NCI-H345 (cell line): ENCODE results near the gene DACT2.
"Not testable (repeated sequence)": the region's sequence is repeated elsewhere in the genome, so short reads cannot be mapped to it uniquely, and the experiment has no call there.

Experiments
- DNase-seq: peaks from one replicate; lab custom pipeline; 2025; lab: John Stamatoyannopoulos, UW

The DACT2 gene

DNA sequence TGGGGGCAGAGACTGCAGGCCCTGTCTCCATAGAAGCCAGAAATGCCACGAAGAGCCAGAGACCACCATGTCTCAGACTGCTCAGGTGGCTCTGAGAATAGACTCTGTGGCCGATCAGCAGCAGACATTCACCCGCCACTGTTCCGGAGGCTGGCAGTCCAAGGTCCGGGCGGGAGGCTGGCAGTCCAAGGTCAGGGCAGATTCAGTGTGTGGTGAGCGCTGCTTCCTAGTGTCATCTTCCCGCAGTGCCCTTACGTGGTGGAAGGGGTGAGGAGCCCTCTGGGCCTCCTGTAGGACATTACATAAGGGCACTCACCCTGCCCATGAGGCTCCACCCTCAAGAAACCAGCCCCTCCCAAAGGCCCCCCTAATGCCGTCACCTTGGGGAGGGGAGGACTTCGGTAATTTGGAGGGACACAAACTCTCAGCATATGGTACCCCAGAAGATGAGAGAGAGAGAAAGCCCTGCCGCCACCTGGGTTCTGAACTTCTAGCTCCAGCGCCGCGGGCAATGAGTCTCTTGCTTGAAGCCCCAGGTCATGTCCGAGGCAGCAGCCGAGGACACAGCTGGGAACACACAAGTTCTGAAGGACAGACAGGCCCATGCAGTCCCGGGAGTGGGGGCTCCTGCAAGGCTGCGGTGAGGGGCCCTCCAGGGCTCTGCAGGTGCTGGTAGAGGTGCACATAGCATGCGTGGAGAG is 36.4 kb downstream of the DACT2 start:
- DNase-seq: no peak

- DNase-seq: no peak
Observed at GRCh38 chr6:168281826-168282225, 37.8 kb downstream of the DACT2 start.

GRCh38 chr6:168281314-168281713 is 38.3 kb downstream of the DACT2 start:
- DNase-seq: not testable (repeated sequence)

- no peak for DNase-seq
Observed at GRCh38 chr6:168280899-168281245, 38.7 kb downstream of the DACT2 start.

DNA sequence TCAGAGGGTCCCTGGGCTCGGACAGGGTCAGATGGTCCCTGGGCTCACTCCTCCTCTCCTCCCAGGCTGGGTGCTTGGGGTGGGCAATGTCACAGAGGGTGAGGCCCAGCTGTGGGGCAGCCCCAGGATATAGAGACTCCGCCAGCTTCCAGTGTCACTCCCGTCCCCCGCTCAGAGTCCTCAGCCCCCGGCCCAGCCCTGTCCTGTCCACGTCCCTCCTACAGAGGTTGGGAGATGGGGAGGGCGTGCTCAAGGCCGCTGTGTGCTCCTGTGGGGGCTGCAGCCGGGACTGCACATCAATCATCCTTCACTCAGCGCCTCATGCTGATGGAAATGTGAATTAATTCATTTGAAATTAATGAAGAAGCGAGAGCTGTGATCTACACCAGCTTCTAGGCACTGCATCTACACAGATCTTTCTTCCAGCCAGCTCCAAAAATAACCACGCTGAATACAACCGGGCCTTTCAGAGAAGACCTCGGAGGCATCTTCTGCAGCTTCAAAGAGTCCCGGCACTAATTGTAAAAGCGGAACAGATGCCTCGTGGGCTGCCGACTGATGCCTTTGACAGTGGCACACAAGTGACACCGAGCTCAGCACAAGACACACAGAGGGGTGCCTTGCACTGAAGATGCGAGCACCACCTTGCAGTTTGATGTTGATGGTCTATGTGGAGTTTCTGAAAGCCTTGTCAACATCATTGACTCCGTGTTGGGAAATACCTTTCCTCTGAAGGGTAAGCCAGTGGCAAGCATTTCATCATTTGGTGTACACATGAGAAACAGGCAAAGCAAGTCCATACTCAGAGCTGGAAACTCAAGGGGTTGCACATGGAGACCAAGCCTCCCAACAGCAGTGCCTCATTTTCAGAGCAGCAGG is 39.3 kb downstream of the DACT2 start:
- DNase-seq: no peak

- no peak for DNase-seq
Observed at GRCh38 chr6:168279403-168279935, 40.1 kb downstream of the DACT2 start.

GRCh38 chr6:168278904-168279303 is 40.7 kb downstream of the DACT2 start:
- DNase-seq: no peak

- DNase-seq: no peak
Observed at GRCh38 chr6:168277274-168277669, 42.3 kb downstream of the DACT2 start.

DNA sequence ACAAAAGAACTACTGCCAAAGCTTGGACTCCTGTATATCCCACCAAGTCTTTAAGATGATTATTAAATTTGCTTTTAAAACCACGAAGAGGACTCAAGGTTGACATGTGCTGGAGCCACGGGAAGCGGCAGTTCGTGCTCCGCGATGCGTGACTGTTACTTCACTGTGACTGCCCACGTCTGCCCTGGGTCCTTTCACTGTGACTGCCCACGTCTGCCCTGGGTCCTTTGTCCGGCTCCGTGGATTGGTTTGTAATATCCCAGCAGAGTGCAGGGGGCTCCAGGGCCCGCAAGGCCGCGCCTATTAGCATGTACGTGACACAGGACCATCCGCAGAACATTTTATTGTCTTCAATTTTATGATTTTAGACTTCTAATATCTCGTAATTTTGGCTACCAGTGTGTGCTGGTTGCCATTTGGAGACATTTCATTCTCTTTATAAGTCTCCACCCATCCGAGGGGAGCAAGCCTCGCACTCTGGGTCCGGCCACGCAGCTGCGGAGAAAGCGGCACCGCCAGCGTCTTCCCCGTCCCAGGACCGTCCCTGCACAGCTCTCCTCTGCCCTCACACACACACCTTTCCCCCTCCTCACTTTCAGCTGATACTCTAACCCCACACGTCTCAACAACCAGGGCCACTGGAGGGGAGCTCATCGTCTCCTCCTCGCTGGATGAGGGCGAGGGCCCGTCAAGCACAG is 42.9 kb downstream of the DACT2 start:
- DNase-seq: no peak

DNA sequence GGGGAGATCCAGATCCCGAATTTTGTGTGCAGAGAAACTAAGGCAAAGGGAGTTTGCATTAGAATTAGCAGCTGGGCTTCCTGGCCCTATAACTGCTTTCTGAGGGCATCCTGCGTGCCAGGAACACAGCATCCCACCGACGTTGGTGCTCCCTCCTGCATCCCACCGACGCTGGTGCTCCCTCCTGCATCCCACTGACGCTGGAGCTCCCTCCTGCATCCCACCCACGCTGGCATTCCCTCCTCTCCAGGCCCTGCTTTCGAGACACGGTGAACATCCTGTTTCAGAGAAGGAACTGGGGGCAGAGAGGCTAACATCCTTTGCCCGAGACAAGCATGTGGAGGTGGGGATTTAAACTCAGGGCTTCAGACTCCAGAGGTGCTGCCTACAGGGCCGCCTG is 44.4 kb downstream of the DACT2 start:
- DNase-seq: no peak

DNA sequence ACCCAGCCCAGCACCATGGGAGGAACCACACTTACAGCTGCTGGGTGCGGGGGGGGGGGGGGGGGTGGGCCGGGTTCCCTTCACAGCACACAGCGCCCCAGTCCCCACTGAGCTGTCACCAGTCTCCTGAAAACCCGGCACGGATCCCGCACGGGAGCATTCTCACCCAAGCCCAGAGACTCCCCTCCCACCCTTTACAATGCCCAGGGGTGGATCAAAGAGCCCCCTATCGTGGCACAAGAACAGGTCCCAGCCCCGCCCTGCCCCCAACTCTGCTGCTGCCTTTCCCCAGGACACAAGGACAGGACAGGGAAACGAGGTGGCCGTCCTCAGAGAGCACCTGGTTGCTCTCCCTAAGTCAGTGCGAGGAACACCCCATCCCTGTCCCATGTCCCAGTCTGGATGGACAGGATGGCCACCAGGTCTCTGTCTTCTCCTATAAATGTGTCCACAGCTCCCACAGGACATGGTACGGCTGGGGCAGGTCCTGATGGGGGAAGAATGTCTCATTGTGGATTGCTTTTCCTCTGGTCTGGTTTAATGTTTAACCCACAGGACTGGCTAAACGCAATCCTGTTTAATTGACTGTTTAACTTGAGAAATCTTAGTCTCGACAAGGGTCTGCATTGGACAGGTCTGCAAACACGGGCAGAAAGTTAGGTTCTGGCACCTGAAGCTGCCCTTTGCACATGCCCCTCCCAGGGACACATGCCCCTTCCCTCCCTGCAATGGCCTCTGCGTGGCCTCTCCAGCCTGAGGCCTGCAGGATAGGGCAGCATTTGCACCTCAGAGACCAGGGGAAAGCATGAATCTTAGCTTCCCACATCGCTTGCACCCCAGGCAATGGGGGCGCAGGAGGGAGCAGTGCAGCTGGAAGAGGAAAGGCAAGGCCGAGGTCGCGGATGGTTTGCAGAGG is 45.3 kb downstream of the DACT2 start:
- no peak for DNase-seq

- no peak for DNase-seq
Observed at GRCh38 chr6:168273441-168274036, 46.0 kb downstream of the DACT2 start.

GRCh38 chr6:168272415-168273325 is 46.9 kb downstream of the DACT2 start:
- DNase-seq: no peak

DNA sequence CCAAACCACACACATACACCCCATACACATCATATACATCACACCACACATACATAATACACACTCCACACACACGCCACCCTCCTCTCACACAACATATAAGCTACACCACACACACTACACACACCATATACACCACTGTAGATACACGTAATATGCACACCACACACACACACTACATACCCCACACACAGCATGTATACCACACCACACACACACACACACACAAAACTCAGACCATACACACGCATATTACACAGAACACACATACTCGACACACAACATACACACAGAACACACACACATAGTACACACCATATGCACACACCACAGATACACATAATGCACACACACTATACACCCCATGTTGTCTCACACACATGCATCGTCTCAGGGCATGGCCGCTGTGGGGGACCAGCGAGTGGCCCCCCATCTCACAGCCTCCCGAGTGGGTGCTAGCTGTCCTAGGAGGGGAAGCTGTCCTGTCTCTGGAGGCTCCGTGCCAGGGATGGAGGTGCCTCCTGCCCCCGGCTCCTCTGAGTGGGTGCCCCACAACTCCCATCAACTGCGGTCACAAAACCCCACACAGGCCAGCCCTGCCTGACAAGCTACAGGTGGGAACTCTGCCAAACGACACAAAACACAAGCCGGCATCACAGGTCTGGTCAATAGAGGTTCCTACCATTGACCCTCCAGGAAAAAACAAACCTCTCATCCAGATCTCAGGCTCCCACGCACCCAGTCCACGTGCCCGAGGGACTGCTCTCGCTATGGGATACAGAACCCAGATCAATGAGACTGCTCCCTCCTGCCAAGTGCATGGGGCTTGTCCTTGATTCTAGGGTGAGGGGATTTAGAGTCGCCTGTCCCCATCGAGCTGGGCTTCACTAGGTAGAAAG is 49.1 kb downstream of the DACT2 start:
- no peak for DNase-seq

GRCh38 chr6:168269455-168270243 is 49.9 kb downstream of the DACT2 start:
- no peak for DNase-seq

DNA sequence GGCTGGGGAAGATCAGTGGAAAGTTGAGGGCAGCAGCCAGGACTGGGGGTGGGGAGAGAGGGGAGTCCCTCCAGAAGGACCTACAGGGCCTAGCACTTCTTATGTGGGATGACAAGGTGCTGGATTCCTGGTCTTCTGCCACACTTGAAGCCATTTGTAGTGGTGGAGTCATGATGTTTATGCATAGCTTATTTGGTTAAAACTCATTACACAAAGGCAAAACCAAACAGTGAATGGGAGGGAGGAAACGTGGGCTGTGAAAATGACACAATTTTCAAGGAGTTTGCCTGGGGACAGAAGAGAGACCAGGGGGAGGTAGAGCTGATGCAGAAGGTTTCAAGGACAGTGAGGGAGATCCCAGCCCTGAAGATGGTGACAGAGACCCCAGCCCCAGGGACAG is 50.8 kb downstream of the DACT2 start:
- DNase-seq: no peak

GRCh38 chr6:168267779-168268178 is 51.8 kb downstream of the DACT2 start:
- not testable (repeated sequence) for DNase-seq
